DMS114 treated with DMSO at 0.1 percent for 48 hours (cell line): ENCODE results near the gene AP1G1.

Experiments
- DNase-seq: peaks from one replicate; lab custom pipeline; 2025; ENCODE audit not compliant: unreplicated experiment; lab: John Stamatoyannopoulos, UW

Gene AP1G1

GRCh38 chr16:71758293-71758760, 50.3 kb downstream of the AP1G1 start:
- DNase-seq: no peak

GRCh38 chr16:71754652-71755051, 54.0 kb downstream of the AP1G1 start:
- DNase-seq: no peak

- no peak for DNase-seq
Measured at GRCh38 chr16:71754108-71754507, 54.5 kb downstream of the AP1G1 start.

DNA sequence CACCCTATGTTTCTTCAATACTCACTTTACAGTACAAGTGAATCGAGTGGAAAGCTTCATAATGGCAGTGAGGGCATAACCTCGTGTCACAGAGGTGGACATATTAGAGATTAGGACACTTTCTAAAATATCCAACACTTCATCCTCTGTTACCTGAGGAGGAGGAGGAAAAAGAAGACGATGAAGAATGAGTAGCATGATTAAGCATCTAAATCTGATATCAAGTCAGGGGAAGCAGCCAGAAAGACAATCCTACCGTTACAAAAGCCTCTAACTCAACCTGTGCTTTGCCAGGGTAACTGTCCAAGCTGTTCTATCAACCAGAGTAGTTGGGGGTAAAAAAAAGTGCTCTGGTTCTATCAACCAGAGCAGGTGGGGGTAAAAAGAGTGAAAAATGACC, 60.4 kb downstream of the AP1G1 start:
- DNase-seq: no peak

GRCh38 chr16:71746442-71747046, 62.1 kb downstream of the AP1G1 start:
- peak; percentile 46 for DNase-seq

DNA sequence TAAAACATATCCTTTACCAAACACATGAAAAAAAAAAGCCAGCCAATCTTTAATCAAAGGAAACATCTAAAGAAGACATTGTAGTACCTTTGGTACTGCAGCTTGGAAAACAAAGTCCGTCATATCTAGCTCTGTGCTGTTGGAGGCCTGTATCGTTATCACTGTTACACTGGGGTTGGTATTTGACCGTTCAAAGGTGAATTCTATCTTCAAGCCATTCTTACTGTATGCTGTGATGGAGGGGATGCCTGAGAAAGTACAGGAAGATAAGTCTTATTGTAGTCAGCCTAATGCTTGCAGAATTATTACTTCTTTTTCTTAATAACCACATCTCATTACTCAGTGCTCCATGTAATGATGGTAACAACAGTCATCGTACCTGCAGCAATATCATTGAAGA, 69.8 kb downstream of the AP1G1 start:
- no peak for DNase-seq

GRCh38 chr16:71737501-71737900, 71.1 kb downstream of the AP1G1 start:
- no peak for DNase-seq

DNA sequence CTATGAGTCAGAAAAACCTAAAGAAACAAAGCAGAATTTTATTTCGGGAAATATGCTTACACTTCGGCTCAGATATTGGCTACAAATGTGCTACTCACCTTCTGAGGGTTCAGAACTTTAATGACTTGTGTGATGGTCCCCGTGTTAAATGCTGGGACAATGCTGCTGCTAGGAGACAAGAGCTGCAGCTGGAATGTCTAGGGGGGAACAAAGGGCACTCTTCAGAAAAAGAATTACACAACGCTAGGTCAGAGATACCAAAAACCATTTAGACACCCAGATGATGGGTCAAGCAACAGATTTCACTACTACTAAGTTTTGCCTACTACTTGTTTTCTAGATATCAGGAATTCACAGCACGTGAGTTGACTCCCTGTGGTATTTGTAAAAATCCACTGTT, 74.1 kb downstream of the AP1G1 start:
- DNase-seq: no peak

DNA sequence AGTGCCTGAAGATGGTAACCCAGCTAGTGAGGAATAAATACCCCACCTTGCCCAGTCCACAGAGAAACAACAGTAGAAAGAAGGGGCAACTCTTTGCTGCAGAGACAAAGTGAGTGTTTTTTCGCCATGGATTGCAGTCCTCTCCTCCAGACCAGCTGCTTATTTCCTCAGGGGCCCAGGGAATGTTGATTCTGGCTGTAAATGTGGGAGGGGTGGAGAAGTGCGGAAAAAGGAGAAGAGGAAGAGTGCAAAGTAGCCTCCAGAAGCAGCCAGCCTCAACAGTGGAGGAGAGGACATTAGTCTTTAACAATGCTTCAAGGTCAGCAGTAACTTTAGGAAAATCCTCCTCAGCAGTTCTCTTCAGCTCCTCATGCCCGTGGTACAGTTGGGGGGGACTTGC, 76.0 kb downstream of the AP1G1 start:
- DNase-seq: no peak

GRCh38 chr16:71727551-71728324, 80.9 kb downstream of the AP1G1 start:
- no peak for DNase-seq

DNA sequence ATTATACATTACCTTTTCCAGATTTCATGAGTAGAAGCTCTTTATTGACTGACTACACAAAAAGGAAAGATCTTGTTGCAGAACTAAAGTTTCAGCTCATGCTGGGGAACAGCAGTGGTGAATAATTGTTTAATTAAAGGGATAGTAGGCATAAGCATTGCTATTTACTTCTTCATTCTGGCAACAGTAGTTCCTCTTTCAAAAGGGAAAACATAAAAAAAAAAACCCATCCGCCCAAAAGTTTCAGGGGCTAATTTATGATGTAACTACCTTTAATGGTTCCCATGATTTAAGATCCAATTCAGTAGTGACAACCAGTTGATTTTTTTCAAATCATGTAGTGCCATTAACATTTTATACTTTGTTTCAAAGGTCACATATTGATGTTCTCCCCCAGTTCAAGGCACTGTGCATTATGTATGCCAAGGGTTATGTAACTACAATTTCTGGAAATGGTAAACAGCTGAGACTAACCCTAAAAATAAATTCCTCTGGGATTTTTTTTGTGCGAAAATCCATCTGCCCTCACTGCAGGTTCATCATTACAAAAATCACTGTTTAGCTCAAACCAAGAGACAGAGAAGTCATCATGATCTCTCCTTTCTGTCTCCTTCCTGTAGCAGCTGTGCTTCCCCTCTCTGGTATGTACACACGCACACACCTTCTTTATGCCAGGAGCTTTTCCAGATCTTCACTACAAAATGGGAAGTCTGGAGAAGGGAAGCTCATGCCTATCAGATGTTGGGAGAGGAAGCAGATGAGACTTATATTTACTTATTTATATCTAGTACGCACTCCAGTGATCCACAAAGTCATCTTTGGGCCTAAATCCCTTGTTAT, 81.9 kb downstream of the AP1G1 start:
- DNase-seq: no peak

- no peak for DNase-seq
Measured at GRCh38 chr16:71724320-71724751, 84.3 kb downstream of the AP1G1 start, which contains the start of gene PHLPP2. Gene PHLPP2 (minus strand): TSS chr16:71724701. CDS start chr16:71714795, 9,906 bp downstream.

GRCh38 chr16:71723537-71724319, 84.9 kb downstream of the AP1G1 start:
- peak; percentile 57 for DNase-seq

DNA sequence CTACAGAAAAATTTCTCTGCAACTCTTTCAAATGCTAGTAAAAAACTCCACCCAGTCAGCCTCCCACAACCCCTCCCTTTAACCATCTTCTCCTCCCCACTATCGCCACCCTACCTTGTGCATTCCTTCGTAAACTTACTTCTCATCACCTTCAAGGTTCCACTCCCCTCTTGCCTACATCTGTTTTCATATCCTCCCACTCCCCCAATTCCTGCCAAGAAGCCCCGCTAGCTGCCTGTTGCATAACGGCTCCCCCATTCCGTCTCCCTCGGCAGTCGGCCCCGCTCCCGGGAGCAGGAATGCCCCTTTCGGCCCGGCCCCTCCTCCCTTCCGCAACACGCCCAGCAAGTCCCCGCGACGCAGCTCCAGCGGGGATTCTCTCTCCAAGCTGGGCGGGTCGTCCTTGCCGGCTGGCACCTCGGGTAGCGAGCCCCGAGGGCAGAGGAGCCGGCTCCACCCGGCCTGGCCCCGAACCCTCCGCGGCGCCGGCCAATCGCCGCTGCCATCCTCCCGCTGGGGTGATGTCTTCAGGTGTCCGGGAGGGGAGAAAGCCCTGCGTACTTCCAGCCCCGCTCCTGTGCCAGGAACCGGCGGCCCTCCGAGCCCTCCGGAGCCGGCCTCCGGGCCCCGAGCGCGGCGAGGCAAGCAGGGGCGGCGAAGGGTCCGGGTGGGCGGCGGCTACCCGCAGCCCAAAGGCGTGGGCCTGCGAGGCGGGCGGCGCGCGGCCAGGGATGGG, 85.7 kb downstream of the AP1G1 start:
- peak; percentile 51 for DNase-seq

GRCh38 chr16:71721066-71721740, 87.4 kb downstream of the AP1G1 start:
- DNase-seq: no peak

DNA sequence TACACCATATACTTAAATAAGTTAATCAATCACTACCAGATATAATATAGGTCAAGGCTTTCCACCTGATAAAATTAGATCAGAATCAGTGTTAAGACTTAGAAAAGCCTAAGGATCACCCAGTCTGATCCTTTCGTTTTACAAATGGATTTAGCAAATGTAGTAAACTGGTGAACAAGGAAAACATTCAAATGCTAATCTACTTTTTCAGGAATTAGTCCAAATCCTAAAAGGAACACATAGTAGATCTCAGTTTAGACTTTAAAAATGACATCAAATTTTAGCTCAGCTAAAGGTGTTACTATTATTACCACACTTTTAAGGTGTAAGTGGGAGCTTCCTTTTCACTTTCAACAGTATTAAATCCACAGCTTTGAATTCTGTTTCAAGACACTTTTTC, 96.1 kb downstream of the AP1G1 start:
- no peak for DNase-seq

- no peak for DNase-seq
Measured at GRCh38 chr16:71711789-71712188, 96.8 kb downstream of the AP1G1 start.

DNA sequence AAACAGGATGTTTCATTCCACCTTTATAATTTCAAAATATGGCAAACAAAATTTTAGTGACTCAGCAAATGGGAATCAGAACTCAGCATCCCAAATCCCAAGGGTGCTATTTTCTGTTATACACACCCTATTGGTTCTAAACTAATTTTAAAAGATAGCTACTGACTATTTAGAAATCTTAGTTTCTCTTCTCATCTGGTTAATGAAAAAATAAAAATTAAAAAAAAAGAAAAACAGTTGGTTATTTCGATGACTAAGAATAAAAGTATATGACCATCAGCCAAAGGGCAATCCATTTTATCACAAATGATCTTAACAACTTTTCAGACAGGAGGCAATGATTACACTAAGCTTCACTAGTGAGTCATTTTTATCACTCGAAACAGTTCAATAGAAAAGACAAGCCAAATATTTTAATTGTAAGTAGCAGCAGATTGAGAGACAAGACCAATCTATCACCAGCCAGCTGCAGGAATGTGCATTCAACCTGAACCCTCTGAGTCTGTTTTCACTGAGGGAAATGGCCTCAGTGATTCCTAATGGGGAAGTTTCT, 99.3 kb downstream of the AP1G1 start:
- no peak for DNase-seq

GRCh38 chr16:71708696-71709095, 99.9 kb downstream of the AP1G1 start:
- no peak for DNase-seq
